PC-9 (cell line): ENCODE measurements around the gene PON3. TPM values are rescaled to one million over a fixed set of nuclear protein-coding genes. Genes with fewer than 3 reads are reported as not detected.

Experiments used
- BruUV-seq: library from RNA; stranded (reverse); fragments of 400-500 nt; replicated peaks from 2 replicates; lab custom pipeline; 2021; lab: Mats Ljungman, UMichigan
- CTCF ChIA-PET: fragments of 300-600 bp; sonication (Branson Sonifier 250); formaldehyde crosslinking; loops from one replicate; lab custom pipeline; 2022; ENCODE audit warnings: antibody characterized with exemption; lab: Charles Lee
- POLR2A ChIA-PET: fragments of 300-600 bp; sonication (Branson Sonifier 250); formaldehyde crosslinking; loops from one replicate; lab custom pipeline; 2022; ENCODE audit warnings: antibody characterized with exemption; ENCODE audit not compliant: unreplicated experiment; lab: Charles Lee
- DNase-seq, 2 experiments: peaks; one replicate each; pipeline versions ENCODE4 v3.0.0 to v3.0.0-alpha.2; 2015 to 2022; ENCODE audit warnings: mixed read lengths in 1 of 2
- H2AFZ ChIP-seq: fragments of 200-600 bp; sonication (generic); 2 replicates; pipeline ENCODE4 v1.8.1; 2017; ENCODE audit warnings: antibody characterized with exemption
- H3F3A ChIP-seq: fragments of 200-600 bp; sonication (generic); 2 replicates; pipeline ENCODE4 v1.8.1; 2017; ENCODE audit warnings: antibody characterized with exemption, mild to moderate bottlenecking, low read depth; ENCODE audit not compliant: insufficient read depth
- H3K27ac ChIP-seq: fragments of 200-600 bp; sonication (generic); 2 replicates; pipeline ENCODE4 v1.6.1; 2016; ENCODE audit warnings: mixed run types
- H3K27me3 ChIP-seq: fragments of 200-600 bp; sonication (generic); 2 replicates; pipeline ENCODE4 v1.6.1; 2016; ENCODE audit warnings: low read depth, mixed run types; ENCODE audit not compliant: insufficient read depth
- H3K36me3 ChIP-seq: fragments of 200-600 bp; sonication (generic); 2 replicates; pipeline ENCODE4 v1.6.1; 2016; ENCODE audit warnings: low read depth, mixed run types
- H3K4me1 ChIP-seq: fragments of 200-600 bp; sonication (generic); replicated peaks from 2 replicates; pipeline ENCODE4 v1.6.1; 2016; ENCODE audit warnings: mixed run types; ENCODE audit not compliant: insufficient read depth
- H3K4me2 ChIP-seq: fragments of 200-600 bp; sonication (generic); 2 replicates; pipeline ENCODE4 v1.6.1; 2017; ENCODE audit warnings: mixed run types
- H3K4me3 ChIP-seq: fragments of 200-600 bp; sonication (generic); 2 replicates; pipeline ENCODE4 v1.6.1; 2016; ENCODE audit warnings: mixed run types
- H3K79me2 ChIP-seq: fragments of 200-600 bp; sonication (generic); 2 replicates; pipeline ENCODE4 v1.6.1; 2017; ENCODE audit warnings: low read depth, mixed run types
- H3K9me2 ChIP-seq: fragments of 200-600 bp; sonication (generic); 2 replicates; pipeline ENCODE4 v1.8.1; 2017; ENCODE audit warnings: mild to moderate bottlenecking; ENCODE audit not compliant: insufficient read depth
- H3K9me3 ChIP-seq: fragments of 200-600 bp; sonication (generic); 2 replicates; pipeline ENCODE4 v1.8.1; 2016; ENCODE audit warnings: low read depth; ENCODE audit not compliant: insufficient read depth
- H4K20me1 ChIP-seq: fragments of 200-600 bp; sonication (generic); 2 replicates; pipeline ENCODE4 v1.8.1; 2017; ENCODE audit not compliant: insufficient read depth
- EZH2 ChIP-seq: fragments of 200-600 bp; sonication (generic); IDR thresholded peaks from 2 replicates; pipeline ENCODE4 v1.8.0; 2017; ENCODE audit warnings: antibody characterized with exemption, low read depth
- intact Hi-C: fragments of 100-400 bp; cut with micrococcal nuclease; formaldehyde crosslinking; loops from one replicate; pipeline ENCODE4 v1.10.0; 2022; ENCODE audit not compliant: unreplicated experiment
- total RNA-seq: library from RNA; stranded (reverse); gene quantifications from 2 replicates; pipeline ENCODE4 v1.2.3, GENCODE V29; 2021
- TF ChIP-seq, protein P1 (sequence below): fragments of 200-600 bp; sonication (generic); conservative IDR thresholded peaks from 2 replicates; pipeline ENCODE4 v1.6.1; 2017; ENCODE audit warnings: mixed run types, antibody characterized with exemption, mild to moderate bottlenecking, moderate library complexity

Gene PON3
- total RNA-seq, 1 experiment from 2014 or later = 0.85 TPM

DNA sequence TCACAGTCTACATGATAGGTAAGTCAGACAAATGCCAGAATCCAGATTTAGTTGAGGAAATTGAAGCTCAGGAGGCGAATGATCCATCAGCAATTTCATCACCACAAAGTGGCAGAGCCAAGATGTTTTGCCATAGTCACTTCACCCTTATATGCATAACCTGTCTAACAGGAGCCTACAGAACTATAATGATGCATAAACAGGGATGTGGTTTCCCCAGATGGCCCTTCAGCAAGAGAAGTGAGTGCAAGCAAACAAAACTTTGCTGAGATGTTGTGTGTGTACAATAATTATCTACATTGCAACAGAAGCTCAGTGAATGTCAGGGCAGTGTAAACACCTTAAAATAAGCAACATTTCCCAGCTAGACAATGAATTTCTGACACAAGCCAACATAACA is 28.6 kb downstream of the PON3 start:
- ChIA-PET CTCF (no interaction called here), POLR2A (no interaction called here)
- peaks cover 16% of the 10 kb centered on the region for H3K4me1 ChIP-seq
- no peaks in the 10 kb centered on the region for H3K79me2 ChIP-seq
- TF ChIP-seq EZH2 = no peak
- TF ChIP-seq, protein P1, sequence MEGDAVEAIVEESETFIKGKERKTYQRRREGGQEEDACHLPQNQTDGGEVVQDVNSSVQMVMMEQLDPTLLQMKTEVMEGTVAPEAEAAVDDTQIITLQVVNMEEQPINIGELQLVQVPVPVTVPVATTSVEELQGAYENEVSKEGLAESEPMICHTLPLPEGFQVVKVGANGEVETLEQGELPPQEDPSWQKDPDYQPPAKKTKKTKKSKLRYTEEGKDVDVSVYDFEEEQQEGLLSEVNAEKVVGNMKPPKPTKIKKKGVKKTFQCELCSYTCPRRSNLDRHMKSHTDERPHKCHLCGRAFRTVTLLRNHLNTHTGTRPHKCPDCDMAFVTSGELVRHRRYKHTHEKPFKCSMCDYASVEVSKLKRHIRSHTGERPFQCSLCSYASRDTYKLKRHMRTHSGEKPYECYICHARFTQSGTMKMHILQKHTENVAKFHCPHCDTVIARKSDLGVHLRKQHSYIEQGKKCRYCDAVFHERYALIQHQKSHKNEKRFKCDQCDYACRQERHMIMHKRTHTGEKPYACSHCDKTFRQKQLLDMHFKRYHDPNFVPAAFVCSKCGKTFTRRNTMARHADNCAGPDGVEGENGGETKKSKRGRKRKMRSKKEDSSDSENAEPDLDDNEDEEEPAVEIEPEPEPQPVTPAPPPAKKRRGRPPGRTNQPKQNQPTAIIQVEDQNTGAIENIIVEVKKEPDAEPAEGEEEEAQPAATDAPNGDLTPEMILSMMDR = no peak
- no peaks in the 10 kb centered on the region for H3K36me3 ChIP-seq
- H3K4me3 ChIP-seq = no peak overlapping the region
- no peaks in the 10 kb centered on the region for H3K9me2 ChIP-seq
- peak overlapping the region; percentile 26; the same call in 1 of the 2 replicates for H3K4me2 ChIP-seq
- BruUV-seq = no TSS peak
- no peaks in the 10 kb centered on the region for H3K9me3 ChIP-seq
- peaks cover 4% of the 10 kb centered on the region; the same call in 1 of the 2 replicates for H3F3A ChIP-seq
- peak in 1 of 2 experiments; percentile 85 for DNase-seq
- H4K20me1 ChIP-seq = no peaks in the 10 kb centered on the region
- H3K27me3 ChIP-seq = no peaks in the 10 kb centered on the region
- H3K27ac ChIP-seq = 0 out of 2 replicates have a peak overlapping the region, but pooled peaks have one; percentile 7
- intact Hi-C loops = no loop called here
- H2AFZ ChIP-seq = no peak overlapping the region

DNA sequence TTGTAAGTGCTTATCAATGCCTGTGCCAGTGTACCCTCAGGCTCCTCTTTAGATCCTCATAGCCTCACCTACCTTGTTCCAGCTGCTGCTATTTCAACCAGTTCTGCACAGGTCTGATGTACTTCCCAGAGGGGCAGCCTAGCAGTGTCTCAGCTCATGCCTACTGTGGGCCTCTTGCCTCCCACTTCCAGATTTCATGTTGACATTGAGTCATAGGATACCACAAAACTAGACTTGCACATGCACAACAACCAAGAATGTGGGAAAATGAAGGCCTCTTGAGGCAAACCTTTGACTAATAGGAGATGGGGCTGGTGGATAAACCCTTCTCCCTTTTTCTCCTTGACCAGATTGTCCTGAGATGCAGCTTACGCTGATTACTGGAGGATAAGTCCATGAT is 31.0 kb downstream of the PON3 start:
- no peak overlapping the region for H3K4me2 ChIP-seq
- no peak overlapping the region for H3K27ac ChIP-seq
- no peaks in the 10 kb centered on the region for H3K36me3 ChIP-seq
- no peaks in the 10 kb centered on the region for H4K20me1 ChIP-seq
- ChIA-PET POLR2A (no interaction called here), CTCF (no interaction called here)
- no peaks in the 10 kb centered on the region for H3K9me3 ChIP-seq
- intact Hi-C loops = no loop called here
- TF ChIP-seq EZH2 = no peak
- TF ChIP-seq, protein P1 = no peak
- no TSS peak for BruUV-seq
- H3K27me3 ChIP-seq = no peaks in the 10 kb centered on the region
- H2AFZ ChIP-seq = no peak overlapping the region
- no peaks in the 10 kb centered on the region for H3K79me2 ChIP-seq
- DNase-seq = no peak
- H3F3A ChIP-seq = peaks cover 4% of the 10 kb centered on the region; the same call in 1 of the 2 replicates
- no peak overlapping the region for H3K4me3 ChIP-seq
- peaks cover 16% of the 10 kb centered on the region for H3K4me1 ChIP-seq
- no peaks in the 10 kb centered on the region for H3K9me2 ChIP-seq

DNA sequence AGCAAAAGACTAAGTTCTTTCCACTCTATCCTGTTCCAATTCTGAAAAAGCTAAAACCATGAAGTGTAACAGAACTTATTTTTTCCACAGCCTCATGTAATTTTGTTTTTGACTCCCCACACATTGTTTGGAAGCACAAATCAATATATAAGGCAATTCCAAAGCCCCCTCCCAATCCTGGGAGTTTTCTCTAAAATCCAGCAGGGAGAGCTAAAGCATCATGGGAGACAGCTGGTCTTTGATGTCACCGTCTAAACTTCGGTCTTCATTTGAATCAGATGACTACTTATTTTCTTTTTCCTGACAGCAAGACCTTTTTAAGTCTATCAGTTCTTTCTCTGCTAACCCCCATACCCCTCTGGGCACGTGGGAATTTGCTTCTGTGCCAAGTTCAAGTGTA is 38.6 kb downstream of the PON3 start:
- no peaks in the 10 kb centered on the region for H3K9me2 ChIP-seq
- ChIA-PET POLR2A (no interaction called here), CTCF (no interaction called here)
- no peak overlapping the region for H3K27ac ChIP-seq
- H2AFZ ChIP-seq = no peak overlapping the region
- H3K4me3 ChIP-seq = no peak overlapping the region
- DNase-seq = no peak
- H4K20me1 ChIP-seq = no peaks in the 10 kb centered on the region
- no peaks in the 10 kb centered on the region for H3K27me3 ChIP-seq
- H3K79me2 ChIP-seq = no peaks in the 10 kb centered on the region
- intact Hi-C loops = no loop called here
- no peaks in the 10 kb centered on the region for H3K9me3 ChIP-seq
- TF ChIP-seq EZH2 = no peak
- TF ChIP-seq, protein P1 = no peak
- H3K4me1 ChIP-seq = no peaks in the 10 kb centered on the region
- BruUV-seq = no TSS peak
- no peaks in the 10 kb centered on the region for H3F3A ChIP-seq
- H3K36me3 ChIP-seq = no peaks in the 10 kb centered on the region
- no peak overlapping the region for H3K4me2 ChIP-seq
